HAP-1 (cell line): Measurements from ENCODE around the gene COMMD3.
A peak's percentile ranks its signal among the peaks of the same experiment; 100 is the strongest.

Source experiments
- DNase-seq, 2 experiments: peaks; one replicate each; pipeline ENCODE4 v3.0.0-alpha.2; 2016 to 2020; ENCODE audit warnings: low spot score in 2 of 2
- H3K27me3 ChIP-seq: fragments of 250-450 bp; sonication (Bioruptor Pico); 2 replicates; pipeline ENCODE4 v1.5.1; 2020; ENCODE audit warnings: low read depth, mild to moderate bottlenecking, moderate library complexity
- H3K36me3 ChIP-seq: fragments of 250-450 bp; sonication (Bioruptor Pico); replicated peaks from 2 replicates; pipeline ENCODE4 v1.5.1; 2020; ENCODE audit warnings: mild to moderate bottlenecking
- H3K4me1 ChIP-seq: fragments of 250-450 bp; sonication (Bioruptor Pico); 2 replicates; pipeline ENCODE4 v1.5.1; 2020; ENCODE audit warnings: mild to moderate bottlenecking
- H3K4me3 ChIP-seq: fragments of 250-450 bp; sonication (Bioruptor Pico); 2 replicates; pipeline ENCODE4 v1.5.1; 2020; ENCODE audit warnings: mild to moderate bottlenecking, moderate library complexity
- H3K9me3 ChIP-seq: fragments of 250-450 bp; sonication (Bioruptor Pico); 2 replicates; pipeline ENCODE4 v1.5.1; 2020; ENCODE audit warnings: mild to moderate bottlenecking, moderate library complexity
- in situ Hi-C: fragments of 300-500 bp; cut with MboI; formaldehyde crosslinking; loops from 3 replicates; pipeline ENCODE4 v1.14.3; 2020; ENCODE audit warnings: low sequenced_read_pairs, inconsistent platforms, mixed read lengths

COMMD3 gene

GRCh38 chr10:22323538-22324305, 7.5 kb downstream of the COMMD3 start:
- peaks cover 13% of the 10 kb centered on the region for H3K27me3 ChIP-seq
- peaks cover 38% of the 10 kb centered on the region for H3K4me1 ChIP-seq
- H3K4me3 ChIP-seq = no peak overlapping the region; the same call in 1 of the 2 replicates
- H3K9me3 ChIP-seq = no peaks in the 10 kb centered on the region
- peaks cover 21% of the 10 kb centered on the region for H3K36me3 ChIP-seq
- in situ Hi-C loops = no loop called here
- DNase-seq = peak in 1 of 2 experiments; percentile 50

GRCh38 chr10:22324413-22324812, 8.2 kb downstream of the COMMD3 start:
- Histone ChIP-seq H3K27me3 (peaks cover 13% of the 10 kb centered on the region), H3K4me1 (peaks cover 38% of the 10 kb centered on the region), H3K36me3 (peaks cover 28% of the 10 kb centered on the region), H3K9me3 (no peaks in the 10 kb centered on the region), H3K4me3 (peak overlapping the region; percentile 43)
- DNase-seq = no peak
- in situ Hi-C loops = no loop called here

- DNase-seq = no peak
- no peaks in the 10 kb centered on the region for H3K9me3 ChIP-seq
- peaks cover 34% of the 10 kb centered on the region for H3K4me1 ChIP-seq
- peak overlapping the region; percentile 43 for H3K4me3 ChIP-seq
- H3K27me3 ChIP-seq = peaks cover 13% of the 10 kb centered on the region
- in situ Hi-C loops = no loop called here
- H3K36me3 ChIP-seq = peaks cover 32% of the 10 kb centered on the region
Observed at GRCh38 chr10:22324893-22325271, 8.7 kb downstream of the COMMD3 start.

- peak; percentile 48 to 81 for DNase-seq
- Histone ChIP-seq H3K4me1 (peaks cover 31% of the 10 kb centered on the region), H3K4me3 (peak overlapping the region; percentile 43), H3K36me3 (peaks cover 36% of the 10 kb centered on the region), H3K9me3 (no peaks in the 10 kb centered on the region), H3K27me3 (peaks cover 13% of the 10 kb centered on the region)
- in situ Hi-C loops = no loop called here
Observed at GRCh38 chr10:22325272-22326144, 9.3 kb downstream of the COMMD3 start.

GRCh38 chr10:22326145-22326702, 10.0 kb downstream of the COMMD3 start:
- Histone ChIP-seq H3K4me3 (peak overlapping the region; percentile 43), H3K36me3 (peaks cover 36% of the 10 kb centered on the region), H3K4me1 (peaks cover 31% of the 10 kb centered on the region), H3K9me3 (no peaks in the 10 kb centered on the region), H3K27me3 (peaks cover 13% of the 10 kb centered on the region)
- DNase-seq = no peak
- in situ Hi-C loops = no loop called here

- Histone ChIP-seq H3K4me3 (no peak overlapping the region), H3K4me1 (peaks cover 16% of the 10 kb centered on the region), H3K27me3 (no peaks in the 10 kb centered on the region), H3K36me3 (peaks cover 36% of the 10 kb centered on the region), H3K9me3 (no peaks in the 10 kb centered on the region)
- in situ Hi-C loops = no loop called here
- no peak for DNase-seq
Observed at GRCh38 chr10:22329150-22329549, 13.0 kb downstream of the COMMD3 start.

- Histone ChIP-seq H3K27me3 (peaks cover 8% of the 10 kb centered on the region), H3K9me3 (no peaks in the 10 kb centered on the region), H3K4me3 (no peak overlapping the region), H3K4me1 (no peaks in the 10 kb centered on the region), H3K36me3 (peaks cover 29% of the 10 kb centered on the region)
- no peak for DNase-seq
- in situ Hi-C loops = no loop called here
Observed at GRCh38 chr10:22332116-22332692, 16.0 kb downstream of the COMMD3 start.

GRCh38 chr10:22333167-22333974, 17.2 kb downstream of the COMMD3 start:
- H3K4me1 ChIP-seq = peaks cover 9% of the 10 kb centered on the region
- no peak overlapping the region for H3K4me3 ChIP-seq
- no peaks in the 10 kb centered on the region for H3K9me3 ChIP-seq
- peaks cover 19% of the 10 kb centered on the region for H3K36me3 ChIP-seq
- DNase-seq = no peak
- in situ Hi-C loops = no loop called here
- peaks cover 17% of the 10 kb centered on the region for H3K27me3 ChIP-seq

- Histone ChIP-seq H3K36me3 (peaks cover 13% of the 10 kb centered on the region), H3K4me1 (peaks cover 13% of the 10 kb centered on the region), H3K9me3 (no peaks in the 10 kb centered on the region), H3K27me3 (peaks cover 18% of the 10 kb centered on the region), H3K4me3 (no peak overlapping the region)
- in situ Hi-C loops = no loop called here
- no peak for DNase-seq
Observed at GRCh38 chr10:22333975-22334282, 17.7 kb downstream of the COMMD3 start.

- Histone ChIP-seq H3K27me3 (peaks cover 25% of the 10 kb centered on the region), H3K36me3 (peaks cover 7% of the 10 kb centered on the region), H3K4me3 (no peak overlapping the region), H3K4me1 (peaks cover 15% of the 10 kb centered on the region), H3K9me3 (no peaks in the 10 kb centered on the region)
- in situ Hi-C loops = no loop called here
- DNase-seq = no peak
Observed at GRCh38 chr10:22334414-22335172, 18.4 kb downstream of the COMMD3 start.

- in situ Hi-C loops = no loop called here
- Histone ChIP-seq H3K9me3 (no peaks in the 10 kb centered on the region), H3K4me1 (peaks cover 19% of the 10 kb centered on the region), H3K36me3 (no peaks in the 10 kb centered on the region), H3K4me3 (no peak overlapping the region), H3K27me3 (peaks cover 29% of the 10 kb centered on the region)
- DNase-seq = no peak
Observed at GRCh38 chr10:22335173-22335933, 19.2 kb downstream of the COMMD3 start.
